Raji (cell line): ENCODE measurements around the gene PBLD.
A peak's percentile ranks its signal among the peaks of the same experiment; 100 is the strongest.

ENCODE experiments used
- POLR2A ChIP-seq: IDR thresholded peaks from 2 replicates; pipeline ENCODE4 v1.6.1; 2011; ENCODE audit warnings: low read depth, low read length, control low read depth; ENCODE audit not compliant: insufficient read depth

The PBLD gene

DNA sequence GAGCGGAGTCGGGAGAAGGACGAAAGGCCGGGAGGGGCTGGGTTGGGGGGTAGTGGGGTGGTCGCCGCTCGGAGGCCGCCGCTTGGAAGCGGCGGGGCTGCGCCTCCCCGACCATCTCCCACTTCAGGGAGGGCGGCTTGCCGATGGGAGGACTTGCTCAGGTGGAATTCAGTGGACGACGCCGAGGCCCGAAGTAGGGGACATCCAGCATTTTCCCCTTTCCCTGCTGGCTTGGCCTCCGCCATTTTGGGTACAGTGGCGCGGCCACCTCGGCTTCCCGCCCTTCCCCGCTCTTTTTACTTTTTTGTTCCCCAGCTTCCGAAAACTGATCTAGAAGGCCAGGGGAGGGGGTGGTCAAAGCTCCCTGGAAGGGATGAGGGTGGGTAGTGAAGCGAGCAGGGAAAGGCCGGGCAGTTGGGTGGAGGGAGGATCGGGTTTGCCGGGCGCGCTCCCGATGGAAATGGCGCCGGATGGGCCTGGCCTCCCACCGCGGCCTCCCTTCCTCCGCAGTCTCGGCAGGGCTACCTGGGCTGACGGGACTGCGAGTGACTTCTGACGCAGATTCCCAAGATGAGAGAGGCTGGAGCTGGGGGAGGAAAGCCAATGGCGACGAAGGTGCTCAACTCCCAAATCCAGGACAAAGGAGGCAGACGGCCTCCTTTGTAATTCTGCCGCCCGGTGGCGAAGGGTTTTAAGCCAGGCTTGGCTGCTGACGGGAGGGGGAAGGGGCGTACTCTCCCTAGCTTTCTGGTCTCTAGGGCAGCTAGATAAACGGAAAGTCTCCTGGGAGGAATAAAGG, at the start of gene PBLD:
Gene PBLD, minus strand, starts transcription at position 670 of the 799 bp plus-strand sequence. CDS start 26,084 bp downstream, outside the sequence.
- TF ChIP-seq POLR2A = peak; percentile 66

GRCh38 chr10:68371604-68372003, 38.9 kb upstream of the PBLD start:
- no peak for TF ChIP-seq POLR2A

DNA sequence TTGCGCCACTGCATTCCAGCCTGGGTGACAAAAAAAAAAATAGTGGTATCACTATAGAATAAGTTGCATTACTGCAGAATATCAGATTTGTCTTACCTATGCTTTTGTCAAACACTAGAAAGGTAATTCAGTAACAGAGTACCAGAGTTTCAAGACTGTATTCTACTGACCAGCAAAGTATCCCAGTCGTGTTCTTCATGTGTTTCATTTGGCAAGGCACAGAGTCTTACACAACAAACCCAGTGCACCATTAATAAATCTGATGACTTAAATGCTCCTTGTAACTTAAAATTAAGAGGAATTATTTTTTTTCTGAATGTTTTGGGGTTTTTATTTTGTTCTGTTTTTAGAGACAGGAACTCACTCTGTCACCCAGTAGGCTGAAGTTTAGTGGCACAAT, 34.4 kb upstream of the PBLD start:
- TF ChIP-seq POLR2A = no peak

DNA sequence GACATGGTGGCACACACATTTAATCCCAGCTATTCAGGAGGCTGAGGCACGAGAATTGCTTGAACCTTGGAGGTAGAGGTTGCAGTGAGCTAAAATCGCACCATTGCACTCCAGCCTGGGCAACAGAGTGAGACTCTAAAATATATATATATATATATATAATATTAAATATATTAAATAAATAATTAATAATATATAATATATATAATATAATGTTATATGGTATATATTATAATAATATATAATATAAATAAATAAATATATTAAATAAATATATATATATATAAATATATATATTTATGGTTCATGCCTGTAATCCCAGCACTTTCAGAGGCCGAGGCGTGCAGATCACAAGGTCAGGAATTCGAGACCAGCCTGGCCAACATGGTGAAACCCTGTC, 33.9 kb upstream of the PBLD start:
- TF ChIP-seq POLR2A = no peak

- TF ChIP-seq POLR2A = no peak
These were observed 32.9 kb upstream of the PBLD start for GRCh38 chr10:68365611-68366010.

GRCh38 chr10:68364101-68364886, 31.6 kb upstream of the PBLD start:
- no peak for TF ChIP-seq POLR2A

GRCh38 chr10:68362590-68362989, 29.9 kb upstream of the PBLD start:
- no peak for TF ChIP-seq POLR2A

DNA sequence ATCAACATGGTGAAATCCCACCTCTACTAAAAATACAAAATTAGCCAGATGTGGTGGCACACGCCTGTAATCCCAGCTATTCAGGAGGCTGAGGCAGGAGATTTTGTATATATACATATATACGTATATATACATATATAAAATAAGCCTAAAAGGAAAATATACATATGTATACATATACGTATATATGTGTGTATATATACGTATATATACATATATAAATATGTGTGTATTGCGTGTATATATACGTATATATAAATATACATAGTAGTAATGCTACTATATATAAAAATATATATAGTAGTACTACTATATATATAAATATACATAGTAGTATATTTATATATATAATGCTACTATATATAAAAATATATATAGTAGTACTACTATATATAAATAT, 26.5 kb upstream of the PBLD start:
- TF ChIP-seq POLR2A = no peak

DNA sequence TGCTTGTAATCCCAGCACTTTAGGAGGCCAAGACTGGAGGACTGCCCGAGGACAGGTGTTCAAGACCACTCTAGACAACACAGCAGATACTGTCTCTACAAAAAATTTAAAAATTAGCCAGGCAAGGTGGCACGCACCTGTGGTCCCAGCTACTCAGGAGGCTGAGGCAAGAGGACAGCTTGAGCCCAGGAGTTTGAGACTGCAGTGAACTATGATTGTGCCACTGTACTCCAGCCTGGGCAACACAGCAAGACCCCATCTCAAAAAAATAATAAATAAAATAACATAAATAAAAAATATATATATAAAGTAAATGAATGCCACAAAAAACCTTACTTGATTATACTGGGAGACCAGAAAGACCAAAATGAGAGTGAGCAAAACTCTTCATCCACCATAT, 20.8 kb upstream of the PBLD start:
- TF ChIP-seq POLR2A = no peak

GRCh38 chr10:68348265-68348741, 15.6 kb upstream of the PBLD start:
- TF ChIP-seq POLR2A = no peak

- TF ChIP-seq POLR2A = no peak
These were observed 14.0 kb upstream of the PBLD start for GRCh38 chr10:68346774-68347173.

- no peak for TF ChIP-seq POLR2A
These were observed 12.9 kb upstream of the PBLD start for GRCh38 chr10:68345621-68346020.

GRCh38 chr10:68342909-68343516, 10.3 kb upstream of the PBLD start:
- no peak for TF ChIP-seq POLR2A

- TF ChIP-seq POLR2A = no peak
These were observed 7.8 kb upstream of the PBLD start for GRCh38 chr10:68340358-68341080.

DNA sequence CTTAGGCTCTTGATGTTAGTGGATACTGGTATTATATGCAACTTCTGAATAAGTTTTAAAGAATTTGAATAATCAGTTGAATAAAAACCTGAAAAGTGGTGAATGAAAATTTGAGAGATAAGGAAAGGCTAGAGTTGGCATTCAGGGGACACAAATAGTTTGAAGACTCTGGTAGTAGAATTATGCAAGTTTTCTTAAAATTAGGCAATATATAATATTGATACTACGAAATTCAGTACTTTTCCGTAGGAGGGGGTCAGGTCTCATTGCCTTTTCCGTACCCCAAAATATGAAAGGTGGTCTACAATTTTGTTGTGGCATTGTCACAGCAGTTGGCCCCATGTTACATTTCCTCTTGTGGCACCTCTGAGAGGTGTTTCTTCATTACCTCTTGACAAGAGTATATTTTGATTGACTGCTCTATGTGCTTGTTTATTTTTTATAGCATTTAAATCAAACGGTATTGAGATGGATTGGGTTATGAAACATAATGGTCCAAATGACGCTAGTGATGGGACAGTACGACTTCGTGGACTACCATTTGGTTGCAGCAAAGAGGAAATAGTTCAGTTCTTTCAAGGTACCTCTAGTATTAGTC, 4.1 kb upstream of the PBLD start:
- no peak for TF ChIP-seq POLR2A
